Smooth muscle cell (in vitro differentiated cells): ENCODE measurements around the gene HDLBP. TPM values are rescaled to one million over a fixed set of nuclear protein-coding genes. Genes with fewer than 3 reads are reported as not detected.
"Not testable (repeated sequence)": the region's sequence is repeated elsewhere in the genome, so short reads cannot be mapped to it uniquely, and the experiment has no call there.

ENCODE experiments used
- DNase-seq: peaks from one replicate; lab custom pipeline; 2025; ENCODE audit not compliant: unreplicated experiment; lab: John Stamatoyannopoulos, UW
- H2AFZ ChIP-seq: fragments of 200-600 bp; sonication (generic); 2 replicates; pipeline ENCODE4 v1.6.0; 2016; ENCODE audit warnings: antibody characterized with exemption, low read depth, mild to moderate bottlenecking
- H3F3A ChIP-seq: fragments of 200-600 bp; sonication (generic); 2 replicates; pipeline ENCODE4 v1.6.0; 2017; ENCODE audit warnings: antibody characterized with exemption, low read depth
- H3K27ac ChIP-seq: fragments of 200-600 bp; sonication (generic); 2 replicates; pipeline ENCODE4 v1.5.1; 2016; ENCODE audit warnings: low read depth, mild to moderate bottlenecking
- H3K27me3 ChIP-seq: fragments of 200-600 bp; sonication (generic); 2 replicates; pipeline ENCODE4 v1.6.1; 2016; ENCODE audit warnings: low read depth, mild to moderate bottlenecking
- H3K36me3 ChIP-seq: fragments of 200-600 bp; sonication (generic); 2 replicates; pipeline ENCODE4 v1.5.1; 2016; ENCODE audit warnings: low read depth
- H3K4me1 ChIP-seq: fragments of 200-600 bp; sonication (generic); 2 replicates; pipeline ENCODE4 v1.5.1; 2016; ENCODE audit warnings: low read depth
- H3K4me2 ChIP-seq: fragments of 200-600 bp; sonication (generic); 2 replicates; pipeline ENCODE4 v1.6.0; 2016; ENCODE audit warnings: mild to moderate bottlenecking
- H3K4me3 ChIP-seq: fragments of 200-600 bp; sonication (generic); 2 replicates; pipeline ENCODE4 v1.5.1; 2016; ENCODE audit warnings: mild to moderate bottlenecking
- H3K79me2 ChIP-seq: fragments of 200-600 bp; sonication (generic); 2 replicates; pipeline ENCODE4 v1.6.0; 2016; ENCODE audit warnings: low read depth, mild to moderate bottlenecking
- H3K9ac ChIP-seq: fragments of 200-600 bp; sonication (generic); 2 replicates; pipeline ENCODE4 v1.6.0; 2016; ENCODE audit warnings: low read depth
- H3K9me3 ChIP-seq: fragments of 200-600 bp; sonication (generic); replicated peaks from 2 replicates; pipeline ENCODE4 v1.5.1; 2016; ENCODE audit warnings: low read depth
- H4K20me1 ChIP-seq: fragments of 200-600 bp; sonication (generic); 2 replicates; pipeline ENCODE4 v1.6.0; 2016; ENCODE audit warnings: low read depth
- CTCF ChIP-seq: fragments of 200-600 bp; sonication (generic); IDR thresholded peaks from 2 replicates; pipeline ENCODE4 v1.5.1; 2017; ENCODE audit warnings: borderline replicate concordance, mild to moderate bottlenecking, antibody characterized with exemption; ENCODE audit not compliant: insufficient read depth, poor library complexity, severe bottlenecking
- WGBS: methylation state at CpG from one replicate; pipeline ENCODE4 v1.1.7; 2016; ENCODE audit warnings: low lambda C conversion rate; 5-methylcytosine and 5-hydroxymethylcytosine counted together
- polyA plus RNA-seq: library from polyadenylated mRNA; unstranded; fragments of >200 nt; fragmentation: Nextera tagmentation; extraction: Ambion mirVana; gene quantifications from 2 replicates; pipeline ENCODE4 v1.2.1, GENCODE V29; 2016
- total RNA-seq: library from RNA; depleted of rRNA; stranded (reverse); fragments of >200 nt; gene quantifications from 2 replicates; pipeline ENCODE4 v1.2.3, GENCODE V29; 2014

The HDLBP gene
- total and polyA plus RNA-seq, 2 experiments from 2014 or later = 504 to 545 TPM

- WGBS = 91% methylated on average over 16 of the region's 16 CpGs
These were observed 116.2 kb downstream of the HDLBP start for GRCh38 chr2:241199286-241199685.

DNA sequence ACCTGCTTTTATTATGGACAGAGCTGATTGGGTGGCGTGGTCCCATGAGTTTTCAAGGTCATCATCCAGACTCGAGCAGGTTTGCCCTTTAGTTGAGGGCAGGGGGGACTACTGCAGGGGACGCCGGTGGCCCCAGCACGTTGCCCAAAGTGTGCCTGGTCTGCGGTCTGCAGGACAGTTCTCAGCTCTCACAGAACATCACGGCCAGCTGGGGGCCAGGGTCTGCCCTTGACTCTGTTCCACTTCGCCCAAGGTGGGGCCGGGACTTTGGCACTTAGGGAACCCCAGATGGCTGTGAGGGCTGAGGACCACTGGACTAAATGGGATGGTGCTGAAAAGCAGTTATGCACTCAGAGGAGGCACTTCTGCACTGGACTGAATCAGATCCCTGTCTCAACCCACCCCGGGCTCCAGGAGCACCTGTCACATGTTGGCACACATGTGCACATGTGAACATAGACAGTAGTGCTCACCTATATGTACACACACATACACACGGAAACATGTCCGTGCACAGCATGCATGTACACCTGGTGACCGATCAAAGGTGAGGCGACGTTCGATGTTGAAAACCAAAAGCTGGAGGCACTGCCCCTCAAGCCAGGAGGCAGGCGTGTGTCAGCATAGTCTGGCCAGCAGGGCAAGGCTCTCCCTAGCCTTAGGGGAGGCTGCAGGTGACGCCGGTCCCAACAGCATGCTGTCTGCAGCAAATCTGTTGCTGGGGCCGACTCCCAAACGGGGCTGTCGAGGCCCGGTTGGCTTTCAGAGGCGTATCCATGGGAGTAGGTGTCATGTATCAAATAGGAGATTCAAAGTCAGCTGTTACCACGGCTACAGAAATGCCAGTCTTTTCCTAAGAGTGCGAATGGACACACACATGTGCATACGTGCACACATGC, 116.8 kb downstream of the HDLBP start:
- H3F3A ChIP-seq = no peaks in the 10 kb centered on the region
- no peak for TF ChIP-seq CTCF
- no peaks in the 10 kb centered on the region for H3K4me1 ChIP-seq
- no peak overlapping the region for H3K27ac ChIP-seq
- no peak for DNase-seq
- H3K27me3 ChIP-seq = no peaks in the 10 kb centered on the region
- WGBS = 85% methylated on average over 24 of the region's 27 CpGs
- no peak overlapping the region for H3K4me2 ChIP-seq
- H4K20me1 ChIP-seq = no peaks in the 10 kb centered on the region
- H3K79me2 ChIP-seq = no peaks in the 10 kb centered on the region
- no peaks in the 10 kb centered on the region for H3K36me3 ChIP-seq
- no peaks in the 10 kb centered on the region for H3K9me3 ChIP-seq
- no peak overlapping the region for H2AFZ ChIP-seq
- H3K9ac ChIP-seq = no peak overlapping the region
- H3K4me3 ChIP-seq = no peak overlapping the region

More at GRCh38 chr2:241199286-241199685, 116.2 kb downstream of the HDLBP start:
- H3K9me3 ChIP-seq = no peaks in the 10 kb centered on the region
- H2AFZ ChIP-seq = no peak overlapping the region
- H3K4me2 ChIP-seq = no peak overlapping the region
- H3K4me3 ChIP-seq = no peak overlapping the region
- no peak for TF ChIP-seq CTCF
- no peak overlapping the region for H3K9ac ChIP-seq
- no peaks in the 10 kb centered on the region for H3F3A ChIP-seq
- DNase-seq = no peak
- no peaks in the 10 kb centered on the region for H3K27me3 ChIP-seq
- H3K79me2 ChIP-seq = no peaks in the 10 kb centered on the region
- H3K27ac ChIP-seq = no peak overlapping the region
- no peaks in the 10 kb centered on the region for H3K4me1 ChIP-seq
- no peaks in the 10 kb centered on the region for H4K20me1 ChIP-seq
- H3K36me3 ChIP-seq = no peaks in the 10 kb centered on the region

DNA sequence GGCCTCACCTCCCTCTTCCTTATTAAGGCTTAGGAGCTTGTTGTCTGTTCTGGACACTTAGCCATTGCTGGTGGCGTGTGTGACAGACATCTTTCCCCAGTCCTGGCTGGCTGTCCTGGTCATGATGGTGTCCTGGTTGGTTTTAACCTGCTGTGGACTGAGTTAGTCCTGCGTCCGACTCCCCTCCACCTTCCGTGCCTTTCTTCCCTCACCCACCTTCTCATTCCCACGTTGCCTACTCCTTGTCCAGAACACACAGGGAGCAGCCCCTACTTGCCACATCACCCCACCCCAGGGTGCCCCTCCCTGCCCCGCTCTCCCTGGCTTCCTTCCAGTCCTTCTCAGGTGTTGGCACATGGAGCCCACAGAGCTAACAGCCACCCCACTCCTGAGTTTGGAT, 117.5 kb downstream of the HDLBP start:
- no peaks in the 10 kb centered on the region for H3K27me3 ChIP-seq
- H3K9me3 ChIP-seq = no peaks in the 10 kb centered on the region
- no peak overlapping the region for H3K9ac ChIP-seq
- H3K36me3 ChIP-seq = no peaks in the 10 kb centered on the region
- DNase-seq = no peak
- 85% methylated on average over 6 of the region's 6 CpGs for WGBS
- no peaks in the 10 kb centered on the region for H4K20me1 ChIP-seq
- no peaks in the 10 kb centered on the region for H3F3A ChIP-seq
- H2AFZ ChIP-seq = no peak overlapping the region
- H3K27ac ChIP-seq = no peak overlapping the region
- H3K4me3 ChIP-seq = no peak overlapping the region
- no peak for TF ChIP-seq CTCF
- H3K4me2 ChIP-seq = no peak overlapping the region
- H3K4me1 ChIP-seq = no peaks in the 10 kb centered on the region
- no peaks in the 10 kb centered on the region for H3K79me2 ChIP-seq

- H3K36me3 ChIP-seq, H3K79me2 ChIP-seq, H3K4me2 ChIP-seq, H3K4me1 ChIP-seq, H3K9ac ChIP-seq, H3K4me3 ChIP-seq, H3K27ac ChIP-seq, H3K27me3 ChIP-seq, H3F3A ChIP-seq, H2AFZ ChIP-seq, H4K20me1 ChIP-seq, DNase-seq, H3K9me3 ChIP-seq: not testable (repeated sequence)
- WGBS = 95% methylated on average over 14 of the region's 14 CpGs
These were observed 118.2 kb downstream of the HDLBP start for GRCh38 chr2:241197246-241197645.
